SK-MEL-5 (cell line): ENCODE results near the gene AP1AR. TPM values are rescaled to one million over a fixed set of nuclear protein-coding genes. Genes with fewer than 3 reads are reported as not detected.
"Not testable (repeated sequence)": the region's sequence is repeated elsewhere in the genome, so short reads cannot be mapped to it uniquely, and the experiment has no call there.

Experiments
- DNase-seq: peaks from one replicate; pipeline ENCODE4 v3.0.0-alpha.2; 2016; ENCODE audit warnings: low read depth, low spot score
- in situ Hi-C: cut with HindIII; loops from 2 replicates; pipeline ENCODE4 v1.10.0; 2016; ENCODE audit warnings: low sequenced_read_pairs, high pct_unique_total_duplicates, low pct_unique_long_range_greater_than_20kb
- total RNA-seq: library from RNA; depleted of rRNA; stranded (reverse); fragments of >200 nt; shearing (Covaris generic); gene quantifications from 2 replicates; pipeline ENCODE4 v1.2.3, GENCODE V29; 2014

Gene AP1AR
- total RNA-seq, 1 experiment from 2014 or later = 34.1 TPM

- DNase-seq = no peak
- in situ Hi-C loops = no loop called here
Measured at GRCh38 chr4:112289407-112290253, 58.0 kb downstream of the AP1AR start.

GRCh38 chr4:112290341-112290740, 58.8 kb downstream of the AP1AR start:
- no peak for DNase-seq
- in situ Hi-C loops = no loop called here

GRCh38 chr4:112296949-112297880, 65.6 kb downstream of the AP1AR start, which contains the start of gene ALPK1:
Gene ALPK1 (plus strand): TSS chr4:112297369.
- DNase-seq = peak; percentile 85
- in situ Hi-C loops = no loop called here

GRCh38 chr4:112299721-112300120, 68.1 kb downstream of the AP1AR start:
- in situ Hi-C loops = no loop called here

GRCh38 chr4:112302320-112303274, 71.0 kb downstream of the AP1AR start:
- in situ Hi-C loops = no loop called here
- no peak for DNase-seq

More at GRCh38 chr4:112299721-112300120, 68.1 kb downstream of the AP1AR start:
- no peak for DNase-seq

GRCh38 chr4:112305477-112305876, 73.9 kb downstream of the AP1AR start:
- in situ Hi-C loops, DNase-seq: not testable (repeated sequence)

- DNase-seq, in situ Hi-C loops: not testable (repeated sequence)
Measured at GRCh38 chr4:112309263-112309791, 77.7 kb downstream of the AP1AR start.

- in situ Hi-C loops = no loop called here
Measured at GRCh38 chr4:112311516-112311915, 79.9 kb downstream of the AP1AR start.

GRCh38 chr4:112312610-112313239, 81.1 kb downstream of the AP1AR start:
- DNase-seq = no peak
- in situ Hi-C loops = no loop called here

More at GRCh38 chr4:112311516-112311915, 79.9 kb downstream of the AP1AR start:
- DNase-seq = no peak

GRCh38 chr4:112315446-112315845, 83.9 kb downstream of the AP1AR start:
- no peak for DNase-seq
- in situ Hi-C loops = no loop called here

- no peak for DNase-seq
Measured at GRCh38 chr4:112316360-112316759, 84.8 kb downstream of the AP1AR start.

GRCh38 chr4:112318239-112319142, 86.9 kb downstream of the AP1AR start:
- no peak for DNase-seq
- in situ Hi-C loops = no loop called here

More at GRCh38 chr4:112316360-112316759, 84.8 kb downstream of the AP1AR start:
- in situ Hi-C loops = no loop called here
